ENCODE measurements around the gene EIF3I.

EIF3I gene

GRCh38 chr1:32266921-32267591 lies 44.8 kb downstream of the EIF3I start:
- DNase-seq (ENCODE audit: low spot score): no peak

GRCh38 chr1:32269744-32270143 lies 47.5 kb downstream of the EIF3I start:
- no peak for DNase-seq (ENCODE audit: low spot score)

- no peak for DNase-seq (ENCODE audit: low spot score)
These were observed 50.6 kb downstream of the EIF3I start for GRCh38 chr1:32272557-32273390.

- peak; percentile 97 for DNase-seq (ENCODE audit: low spot score)
These were observed 51.4 kb downstream of the EIF3I start for GRCh38 chr1:32273391-32274208.

- no peak for DNase-seq (ENCODE audit: low spot score)
These were observed 52.6 kb downstream of the EIF3I start for GRCh38 chr1:32274646-32275340.

- DNase-seq (ENCODE audit: low spot score): no peak
These were observed 53.2 kb downstream of the EIF3I start for GRCh38 chr1:32275424-32275823.

- no peak for DNase-seq (ENCODE audit: low spot score)
These were observed 54.0 kb downstream of the EIF3I start for GRCh38 chr1:32276032-32276782.
